Esophagus muscularis mucosa (tissue), 3 donors: ENCODE results near the gene FKBP1A.

Source experiments
- CTCF ChIP-seq, 3 experiments: fragments of 200-600 bp in 2 of 3; fragments of 450-650 bp in 1 of 3; sonication (generic) in 2 of 3; IDR thresholded peaks; one replicate each; pipeline ENCODE4 v1.5.1; 2017 to 2019; ENCODE audit warnings: antibody characterized with exemption in 3 of 3, mild to moderate bottlenecking in 2 of 3, moderate library complexity in 1 of 3
- POLR2AphosphoS5 ChIP-seq, 2 donors: sonication (generic); formaldehyde crosslinking; IDR thresholded peaks; one replicate each; pipeline ENCODE4 v1.6.1; 2017; ENCODE audit warnings: antibody characterized with exemption in 2 of 2

- TF ChIP-seq POLR2AphosphoS5 (IDR thresholded peaks at IDR 0.05) (no peak), CTCF (IDR thresholded peaks at IDR 0.05) (no peak)
Measured at GRCh38 chr20:1364106-1364505, 28.7 kb downstream of the FKBP1A start.
